Vagina (tissue), 2 donors: ENCODE data around the gene RPTOR.

Source experiments
- CTCF ChIP-seq, 3 experiments: fragments of 450-650 bp in 2 of 3; fragments of 200-600 bp in 1 of 3; sonication (generic) in 1 of 3; IDR thresholded peaks; one replicate each; pipeline ENCODE4 v1.5.1; 2017 to 2019; ENCODE audit warnings: antibody characterized with exemption in 3 of 3, mild to moderate bottlenecking in 2 of 3, moderate library complexity in 2 of 3
- POLR2A ChIP-seq, 2 donors: fragments of 450-650 bp; IDR thresholded peaks; one replicate each; pipeline ENCODE4 v1.6.1; 2017; ENCODE audit warnings: antibody characterized with exemption in 2 of 2, mild to moderate bottlenecking in 2 of 2, moderate library complexity in 2 of 2

- TF ChIP-seq CTCF (IDR thresholded peaks at IDR 0.05): no peak
- TF ChIP-seq POLR2A (IDR thresholded peaks at IDR 0.05): no peak
Measured at GRCh38 chr17:80526116-80526910, 18.3 kb upstream of the RPTOR start.
